Measurements from ENCODE around the gene TMEM61. TPM values are rescaled to one million over a fixed set of nuclear protein-coding genes. Genes with fewer than 3 reads are reported as not detected.
A peak's percentile ranks its signal among the peaks of the same experiment; 100 is the strongest.

TMEM61 gene
- total and polyA plus RNA-seq, 2 of the 8 experiments (the other 6 are each of a cell fraction or from before 2014, with no cell fraction given): 0.54 to 1.4 TPM

DNA sequence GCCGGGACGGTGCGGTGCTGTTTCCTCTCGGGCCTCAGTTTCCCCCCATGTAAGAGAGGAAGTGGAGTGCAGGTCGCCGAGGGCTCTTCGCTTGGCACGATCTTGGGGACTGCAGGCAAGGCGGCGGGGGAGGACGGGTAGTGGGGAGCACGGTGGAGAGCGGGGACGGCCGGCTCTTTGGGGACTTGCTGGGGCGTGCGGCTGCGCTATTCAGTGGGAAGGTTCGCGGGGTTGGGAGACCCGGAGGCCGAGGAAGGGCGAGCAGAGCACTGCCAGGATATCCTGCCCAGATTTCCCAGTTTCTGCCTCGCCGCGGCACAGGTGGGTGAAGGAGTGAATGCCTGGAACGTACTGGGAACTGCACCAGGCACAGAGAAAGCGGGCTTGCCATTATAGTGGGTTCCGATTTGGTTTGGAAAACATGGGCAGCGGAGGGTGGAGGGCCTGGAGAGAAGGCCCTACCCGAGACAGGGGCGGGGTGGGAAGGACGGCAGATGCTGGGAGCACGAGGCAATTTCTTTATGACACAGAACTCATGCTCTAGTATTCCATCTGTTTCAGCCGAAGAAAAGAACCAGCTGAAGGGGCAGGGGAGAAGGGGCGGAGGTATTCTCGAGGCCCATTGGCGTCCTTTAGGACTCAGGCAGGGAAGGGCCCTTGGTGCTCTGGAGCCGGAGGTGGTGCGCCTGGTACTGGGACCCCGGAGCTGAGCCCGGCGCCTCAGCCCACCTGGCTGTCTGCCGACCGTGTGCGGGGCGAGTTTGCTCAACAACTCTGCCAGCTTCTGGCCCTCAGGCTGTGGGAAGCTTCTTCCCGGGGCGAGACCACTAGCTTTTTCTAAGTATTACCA is 59.9 kb downstream of the TMEM61 start:
- Histone ChIP-seq H2AFZ (ENCODE audit: low read length) (peak overlapping the region; percentile 77; the same call in 1 of the 2 replicates), H4K91ac (replicated peaks; ENCODE audit: insufficient read length, low read length) (peak overlapping the region; percentile 66), H4K20me1 (replicated peaks in 1 of 2; ENCODE audit: control insufficient read depth in 1 of 2, insufficient read depth in 2 of 2, low read length in 2 of 2) (peaks cover 0 to 20% of the 10 kb centered on the region in 2 experiments), H4K5ac (ENCODE audit: insufficient read length, low read depth, low read length) (no peak overlapping the region), H3K9me3 (ENCODE audit: insufficient read depth in 2 of 2, low read depth in 1 of 2, low read length in 1 of 2) (no peaks in the 10 kb centered on the region), H2BK20ac (ENCODE audit: low read length) (no peak overlapping the region), H3K27me3 (replicated peaks in 1 of 4; ENCODE audit: control insufficient read depth in 3 of 4, extremely low read depth in 1 of 4, insufficient read depth in 3 of 4, low read length in 3 of 4) (peaks cover 9 to 39% (median 37%) of the 10 kb centered on the region in 4 experiments), H2BK15ac (ENCODE audit: low read length) (peak overlapping the region; percentile 76; the same call in 1 of the 2 replicates), H3K4me2 (ENCODE audit: insufficient read depth in 1 of 2, low read depth in 2 of 2, low read length in 2 of 2) (peak overlapping the region; percentile 89 to 99), H3K27ac (ENCODE audit: low read depth, low read length) (no peak overlapping the region), H2BK12ac (ENCODE audit: low read depth, low read length) (peak overlapping the region; percentile 95; the same call in 1 of the 2 replicates), H4K8ac (ENCODE audit: extremely low read depth, insufficient read depth, low read length) (peak overlapping the region; percentile 62), H3K23ac (ENCODE audit: insufficient read length) (no peak overlapping the region), H3K18ac (ENCODE audit: extremely low read depth, low read length) (peak overlapping the region; percentile 96; the same call in 1 of the 2 replicates), H3K23me2 (ENCODE audit: low read depth, low read length) (peaks cover 13% of the 10 kb centered on the region; the same call in 1 of the 2 replicates), H3K79me2 (ENCODE audit: control insufficient read depth in 1 of 2, insufficient read depth in 2 of 2, low read length in 2 of 2) (peaks cover 6 to 16% of the 10 kb centered on the region in 2 experiments; a peak in 2 of 4 replicates), H3K4me3 (ENCODE audit: extremely low read depth in 1 of 4, insufficient read depth in 2 of 4, low read depth in 3 of 4, low read length in 4 of 4) (peak overlapping the region; percentile 48 to 65 (median 56)), H3K4me1 (replicated peaks in 1 of 4; ENCODE audit: control insufficient read depth in 3 of 4, insufficient read depth in 4 of 4, low read length in 3 of 4) (peaks cover 0 to 13% (median 9%) of the 10 kb centered on the region in 4 experiments; a peak in 6 of 7 replicates), H3K14ac (ENCODE audit: insufficient read length) (no peak overlapping the region), H3K36me3 (ENCODE audit: control insufficient read depth in 2 of 4, insufficient read depth in 4 of 4, low read length in 3 of 4) (peaks cover 0 to 11% (median 0%) of the 10 kb centered on the region in 4 experiments; a peak in 1 of 8 replicates), H3K79me1 (ENCODE audit: low read depth, low read length) (no peaks in the 10 kb centered on the region; the same call in none of the 2 replicates), H3K9ac (replicated peaks in 1 of 4; ENCODE audit: extremely low read depth in 1 of 4, low read depth in 3 of 4, low read length in 3 of 4) (peak overlapping the region in 1 of 4 experiments; percentile 36; a peak in 3 of 7 replicates), H2BK5ac (ENCODE audit: low read depth, low read length) (peak overlapping the region; percentile 37; the same call in 1 of the 2 replicates), H3K56ac (replicated peaks; ENCODE audit: insufficient read length, low read depth, low read length) (no peak overlapping the region), H3K4ac (replicated peaks; ENCODE audit: insufficient read length, low read depth, low read length) (no peak overlapping the region), H2AK5ac (ENCODE audit: low read depth, low read length) (no peak overlapping the region), H2BK120ac (replicated peaks; ENCODE audit: low read depth, low read length) (no peak overlapping the region)
- FAIRE-seq (no peak), DNase-seq (ENCODE audit: low read depth in 1 of 2, low spot score in 2 of 2) (peak in 1 of 2 experiments; percentile 61)
- WGBS, 2 experiments (ENCODE audit: extremely low coverage in 1 of 2, insufficient coverage in 1 of 2, insufficient read length in 1 of 2, insufficient replicate concordance in 2 of 2, low coverage in 1 of 2, low lambda C conversion rate in 2 of 2, missing lambda C conversion rate in 1 of 2): 26% methylated on average over 35 of the region's 49 CpGs; no CpG with 5 or more reads in 1 of the 2 experiments
- POLR2A ChIA-PET (ENCODE audit: partially characterized antibody): interaction anchor here (1.1 kb wide), 1 partner anchor 22 kb away, joined by 4 read pairs; no protein-coding TSS in a partner anchor
- CTCF ChIA-PET (ENCODE audit: partially characterized antibody): interaction anchor here (0.7 to 2.0 kb wide), 11 partner anchors 7 to 239 kb away, joined by 3 to 9 read pairs (median 4); partner anchors contain the start of gene TTC22
- TF ChIP-seq CHD2 (IDR thresholded peaks at IDR 0.05; ENCODE audit: low read length) (no peak), CHD1 (IDR thresholded peaks at IDR 0.05; ENCODE audit: low read depth, low read length) (no peak), JUN (IDR thresholded peaks at IDR 0.05; ENCODE audit: low read depth, low read length) (no peak), SUZ12 (IDR thresholded peaks at IDR 0.05; ENCODE audit: low read length) (peak; percentile 77), ASH2L (IDR thresholded peaks at IDR 0.05; ENCODE audit: low read length) (peak; percentile 27), HDAC2 (IDR thresholded peaks at IDR 0.05; ENCODE audit: borderline replicate concordance in 1 of 2, low read depth in 2 of 2, low read length in 2 of 2) (0 out of 4 replicates have a peak, but pooled peaks of 1 of the 2 experiments have one; percentile 20), PHF8 (conservative IDR thresholded peaks at IDR 0.05; ENCODE audit: low read depth, low read length) (0 out of 2 replicates have a peak, but pooled peaks have one; percentile 19)
- TF ChIP-seq, protein P1, sequence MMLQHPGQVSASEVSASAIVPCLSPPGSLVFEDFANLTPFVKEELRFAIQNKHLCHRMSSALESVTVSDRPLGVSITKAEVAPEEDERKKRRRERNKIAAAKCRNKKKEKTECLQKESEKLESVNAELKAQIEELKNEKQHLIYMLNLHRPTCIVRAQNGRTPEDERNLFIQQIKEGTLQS (IDR thresholded peaks at IDR 0.05; ENCODE audit: insufficient read depth, low read depth, low read length): no peak

Measured in H1 (cell line).